HK-2 (cell line): ENCODE data around the gene RCSD1.
"Not testable (repeated sequence)": the region's sequence is repeated elsewhere in the genome, so short reads cannot be mapped to it uniquely, and the experiment has no call there.

Experiments used
- DNase-seq: peaks from one replicate; pipeline ENCODE4 v3.0.0-alpha.2; 2018; ENCODE audit not compliant: unreplicated experiment

The RCSD1 gene

GRCh38 chr1:167742392-167743057, 112.5 kb downstream of the RCSD1 start:
- DNase-seq: not testable (repeated sequence)

- no peak for DNase-seq
These were observed 114.9 kb downstream of the RCSD1 start for GRCh38 chr1:167744901-167745300.

GRCh38 chr1:167746013-167746672, 116.1 kb downstream of the RCSD1 start:
- no peak for DNase-seq

- no peak for DNase-seq
These were observed 117.1 kb downstream of the RCSD1 start for GRCh38 chr1:167746988-167747655.

GRCh38 chr1:167747988-167748387, 118.0 kb downstream of the RCSD1 start:
- no peak for DNase-seq

- DNase-seq: no peak
These were observed 118.9 kb downstream of the RCSD1 start for GRCh38 chr1:167748906-167749305.

- DNase-seq: no peak
These were observed 119.7 kb downstream of the RCSD1 start for GRCh38 chr1:167749741-167750140.

- no peak for DNase-seq
These were observed 120.6 kb downstream of the RCSD1 start for GRCh38 chr1:167750641-167751040.

- DNase-seq: no peak
These were observed 121.6 kb downstream of the RCSD1 start for GRCh38 chr1:167751676-167752075.

GRCh38 chr1:167752219-167752985, 122.4 kb downstream of the RCSD1 start:
- DNase-seq: no peak

GRCh38 chr1:167755654-167756053, 125.6 kb downstream of the RCSD1 start:
- DNase-seq: no peak
